K562 (cell line): ENCODE results near the gene FIG4. TPM values are rescaled to one million over a fixed set of nuclear protein-coding genes. Genes with fewer than 3 reads are reported as not detected.

Experiments used
- FOXO4 ChIP-seq: fragments of 450-650 bp; formaldehyde crosslinking; IDR thresholded peaks from 2 replicates; pipeline ENCODE4 v1.4.0; 2020; ENCODE audit warnings: mild to moderate bottlenecking, moderate library complexity
- JUND ChIP-seq, 2 experiments: IDR thresholded peaks; 2 replicates in 1 of 2; 3 replicates in 1 of 2; pipeline ENCODE4 v1.6.1; 2011; ENCODE audit warnings: borderline replicate concordance in 2 of 2, low read depth in 2 of 2, low read length in 2 of 2, improper control_type of control experiment in 1 of 2, missing biosample characterization in 1 of 2, missing genetic modification characterization in 1 of 2, missing genetic modification reagents in 1 of 2
- KLF6 ChIP-seq: fragments of 250-450 bp; sonication (Bioruptor Pico); IDR thresholded peaks from 2 replicates; pipeline ENCODE4 v1.4.0; 2020; ENCODE audit warnings: mild to moderate bottlenecking, moderate library complexity, borderline replicate concordance
- MTA1 ChIP-seq: fragments of 450-650 bp; IDR thresholded peaks from 2 replicates; pipeline ENCODE4 v1.6.1; 2017; ENCODE audit warnings: borderline replicate concordance
- PTTG1 ChIP-seq: fragments of 450-650 bp; IDR thresholded peaks from 2 replicates; pipeline ENCODE4 v1.6.1; 2016; ENCODE audit warnings: low read depth, mild to moderate bottlenecking, missing genetic modification characterization, missing compliant biosample characterization
- SMAD4 ChIP-seq: fragments of 250-450 bp; sonication (Bioruptor Pico); conservative IDR thresholded peaks from 2 replicates; pipeline ENCODE4 v1.8.0; 2021; ENCODE audit warnings: inconsistent platforms, mild to moderate bottlenecking, moderate library complexity
- SOX6 ChIP-seq: fragments of 450-650 bp; IDR thresholded peaks from 2 replicates; pipeline ENCODE4 v1.6.1; 2014; ENCODE audit warnings: mild to moderate bottlenecking
- THRB ChIP-seq: fragments of 450-650 bp; formaldehyde crosslinking; conservative IDR thresholded peaks from 2 replicates; pipeline ENCODE4 v1.4.0; 2022; ENCODE audit warnings: mild to moderate bottlenecking, missing genetic modification characterization
- ZNF318 ChIP-seq, 2 experiments: fragments of 450-650 bp; IDR thresholded peaks; 2 replicates each; pipeline ENCODE4 v1.6.1; 2016; ENCODE audit warnings: mild to moderate bottlenecking in 2 of 2, borderline replicate concordance in 1 of 2, low read depth in 1 of 2, moderate library complexity in 1 of 2
- ZNF639 ChIP-seq, 2 experiments: fragments of 200-800 bp in 1 of 2; sonication (Bioruptor generic) in 1 of 2; sonication (generic) in 1 of 2; formaldehyde crosslinking in 1 of 2; IDR thresholded peaks in 1 of 2; conservative IDR thresholded peaks in 1 of 2; 2 replicates each; pipeline versions ENCODE4 v1.5.0 to v1.6.1; 2016 to 2020; ENCODE audit warnings: missing compliant biosample characterization in 1 of 2, missing genetic modification characterization in 1 of 2, missing genetic modification reagents in 1 of 2
- ZNF75A ChIP-seq: fragments of 450-650 bp; formaldehyde crosslinking; IDR thresholded peaks from 2 replicates; pipeline ENCODE4 v1.4.0; 2020; ENCODE audit warnings: mild to moderate bottlenecking
- polyA plus RNA-seq, 8 experiments: library from polyadenylated mRNA; depleted of rRNA in 4 of 8; stranded (reverse) in 5 of 8; unstranded in 3 of 8; fragments of >200 nt; fragmentation: Nextera tagmentation in 2 of 8; fragmentation: Illumina TruSeq in 1 of 8; extraction: Ambion mirVana in 2 of 8; extraction: Trizol in 1 of 8; gene quantifications; 2 replicates each; pipeline versions ENCODE4 v1.2.1 to v1.2.3, GENCODE V29; 2011 to 2014; ENCODE audit warnings: inconsistent platforms in 1 of 8, missing spikeins in 1 of 8
- total RNA-seq, 7 experiments: library from RNA; depleted of rRNA in 6 of 7; stranded (reverse); fragments of >200 nt in 6 of 7; fragmentation: Illumina TruSeq in 2 of 7; extraction: Trizol in 2 of 7; gene quantifications; 2 replicates each; pipeline versions ENCODE4 v1.2.1 to v1.2.3, GENCODE V29; 2011 to 2021; ENCODE audit warnings: low replicate concordance in 1 of 7

The FIG4 gene
- total and polyA plus RNA-seq, 9 of the 15 experiments (the other 6 are each of a cell fraction or from before 2014, with no cell fraction given) = 1.5 to 6.8 (median 4.3) TPM

- TF ChIP-seq SMAD4 = peak; percentile 87
- TF ChIP-seq KLF6 (CRISPR knock-in tag) = peak; percentile 92; the same call in 1 of the 2 replicates
- TF ChIP-seq THRB (CRISPR knock-in tag) = peak; percentile 98
- TF ChIP-seq ZNF639 (CRISPR knock-in tag; conservative IDR thresholded peaks at IDR 0.05 in 1 of 2, IDR thresholded peaks at IDR 0.05 in 1 of 2) = 0 out of 4 replicates have a peak, but pooled peaks of 1 of the 2 experiments have one; percentile 37
- 0 out of 2 replicates have a peak, but pooled peaks have one; percentile 56 for TF ChIP-seq ZNF75A (CRISPR knock-in tag)
- TF ChIP-seq SOX6 = peak; percentile 62; the same call in 1 of the 2 replicates
- TF ChIP-seq JUND (IDR thresholded peaks at IDR 0.05; ENCODE audit: borderline replicate concordance, low read depth, low read length) = peak; percentile 18; the same call in 1 of the 2 replicates
- peak; percentile 58; the same call in 1 of the 3 replicates for TF ChIP-seq JUND (tag; IDR thresholded peaks at IDR 0.05; ENCODE audit: borderline replicate concordance, low read depth, low read length)
- TF ChIP-seq MTA1 = peak; percentile 54; the same call in 1 of the 2 replicates
- TF ChIP-seq FOXO4 (CRISPR knock-in tag) = 0 out of 2 replicates have a peak, but pooled peaks have one; percentile 44
- TF ChIP-seq ZNF318 (IDR thresholded peaks at IDR 0.05; ENCODE audit: borderline replicate concordance in 1 of 2, low read depth in 1 of 2) = 0 out of 4 replicates have a peak, but pooled peaks of 1 of the 2 experiments have one; percentile 40
- TF ChIP-seq PTTG1 (tag) = peak; percentile 93
Measured at GRCh38 chr6:109771939-109772755, 81.1 kb downstream of the FIG4 start (continued).
